HG03159 (cell line): ENCODE data around the gene ISG20L2.

Experiments used
- ATAC-seq: cut with Tn5 transposase; IDR thresholded peaks from one replicate; pipeline ENCODE4 v1.9.1; 2021; ENCODE audit warnings: mild to moderate bottlenecking, moderate library complexity; ENCODE audit not compliant: unreplicated experiment

The ISG20L2 gene

DNA sequence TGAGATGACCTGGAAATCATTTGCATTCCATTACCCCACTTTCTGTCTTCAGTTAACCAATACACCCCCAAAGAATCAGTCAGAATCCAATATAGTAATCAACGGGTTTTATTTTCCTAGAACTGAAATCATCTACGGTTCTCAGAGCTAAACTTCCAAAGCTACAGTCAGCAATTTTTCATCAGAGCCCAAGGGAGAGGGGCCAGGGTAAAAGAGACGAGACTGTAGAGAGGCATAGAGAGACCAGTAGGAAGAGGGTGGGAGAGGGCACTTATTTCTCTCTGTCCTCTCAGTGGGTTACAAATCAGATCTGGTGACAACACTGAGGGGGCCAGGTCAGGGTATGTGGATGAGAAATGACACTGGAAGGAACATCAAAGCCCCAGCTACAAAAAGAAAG is 13.5 kb upstream of the ISG20L2 start:
- ATAC-seq = no peak

DNA sequence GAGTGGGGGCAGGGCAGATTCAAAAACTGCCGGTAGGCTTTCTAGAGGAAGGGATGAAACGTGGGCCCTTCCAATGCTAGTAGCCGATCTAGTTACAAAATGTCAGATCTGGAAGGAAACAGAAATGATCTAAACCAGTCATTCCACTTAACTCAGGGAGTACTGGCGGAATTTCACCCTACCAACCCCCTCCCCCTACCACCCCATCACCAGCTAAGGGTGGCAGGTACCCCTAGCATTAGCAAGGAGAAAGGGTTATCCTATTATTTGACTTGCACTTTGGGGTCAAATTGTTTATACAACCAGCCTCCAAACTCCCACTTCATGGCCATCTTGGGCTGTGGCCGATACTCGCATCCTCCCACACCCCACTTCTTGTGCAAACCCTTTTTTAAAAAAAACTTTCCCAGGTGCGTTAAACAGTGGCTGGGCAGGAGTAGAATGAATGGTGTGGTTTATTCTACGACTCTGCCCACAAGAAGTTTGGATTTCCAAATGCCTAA is 13.0 kb upstream of the ISG20L2 start:
- no peak for ATAC-seq

DNA sequence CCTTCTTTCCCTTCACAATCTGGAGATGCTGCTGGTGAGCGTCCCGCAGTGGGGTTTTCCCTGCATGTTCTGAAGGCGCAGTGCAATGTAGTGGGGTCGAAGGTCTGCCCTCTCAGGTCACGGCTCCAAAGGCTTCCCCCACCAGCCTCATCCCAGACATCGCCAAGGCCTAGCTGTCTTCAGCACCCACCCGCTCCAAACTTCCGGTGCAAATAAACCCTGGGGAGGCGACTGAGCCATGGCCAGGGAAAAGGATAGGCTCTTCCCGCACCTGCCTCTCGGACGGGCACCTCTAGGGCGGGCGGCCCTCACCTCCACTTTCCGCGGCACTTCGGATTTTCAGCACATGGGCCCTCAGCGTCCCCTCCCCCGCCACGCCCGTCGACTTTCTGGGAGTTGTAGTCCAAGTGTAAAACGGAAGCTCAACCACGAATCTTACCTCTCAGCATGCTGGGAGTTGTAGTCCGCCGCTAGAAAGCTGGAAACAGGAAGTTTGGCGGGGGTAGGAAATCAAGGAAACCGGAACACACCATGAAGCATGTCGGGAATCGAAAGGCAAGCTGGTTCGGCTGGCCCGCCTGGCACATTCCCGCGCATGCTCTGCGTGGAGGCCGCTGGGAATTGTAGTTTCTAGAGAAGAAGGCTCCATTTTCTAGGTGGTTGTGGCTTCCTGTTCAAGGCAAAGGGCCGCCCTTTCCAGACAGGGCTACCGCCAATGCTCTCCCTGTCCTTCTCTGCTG is 12.3 kb upstream of the ISG20L2 start, which contains the start of gene MRPL24:
Gene MRPL24 (minus strand): TSS at position 348 of the 740 bp plus-strand sequence. CDS start 2,384 bp downstream, outside the sequence.
- ATAC-seq = peak; percentile 81

DNA sequence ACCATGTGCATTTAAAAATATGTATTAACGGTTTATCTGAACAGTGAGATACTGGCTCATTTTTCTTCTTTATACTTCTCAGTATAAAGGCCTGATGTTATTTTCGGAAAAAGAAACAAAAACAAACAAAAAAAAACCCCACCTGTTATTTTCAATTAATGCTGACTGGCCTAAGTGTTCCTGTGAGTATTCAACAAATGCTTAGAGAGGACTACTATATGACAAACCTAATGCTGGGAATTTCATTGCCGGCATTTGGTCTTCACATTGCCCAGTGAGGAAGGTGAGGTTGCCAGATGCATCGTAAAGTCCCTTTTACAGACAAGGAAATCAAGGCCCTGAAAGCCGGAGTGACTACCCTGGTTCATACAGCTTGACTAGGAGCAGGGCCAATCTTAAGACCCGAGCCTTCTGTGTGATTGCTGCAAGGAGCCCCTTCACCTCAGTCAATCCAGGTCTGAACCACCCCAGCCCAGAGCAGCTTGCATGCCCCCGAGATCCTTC is 11.7 kb upstream of the ISG20L2 start:
- ATAC-seq = peak; percentile 1

DNA sequence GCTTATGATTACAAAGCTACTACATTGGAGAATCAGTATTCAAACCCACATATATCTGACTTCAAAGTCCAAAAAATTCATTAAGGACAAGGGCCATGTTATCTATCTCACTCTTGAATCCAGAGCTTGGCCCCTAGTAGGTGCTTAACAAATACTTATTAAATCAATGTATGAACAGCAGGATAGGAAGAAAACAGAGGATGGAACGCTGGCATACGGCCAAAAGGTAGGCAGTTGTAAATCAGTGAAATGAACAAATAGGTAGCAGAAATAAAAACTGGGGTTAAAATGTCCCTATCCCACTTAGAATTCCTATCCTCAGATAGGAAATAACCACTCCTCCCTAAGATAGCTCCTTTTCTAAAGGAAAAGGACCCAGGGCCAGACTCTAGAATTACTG is 10.3 kb upstream of the ISG20L2 start:
- ATAC-seq = no peak

DNA sequence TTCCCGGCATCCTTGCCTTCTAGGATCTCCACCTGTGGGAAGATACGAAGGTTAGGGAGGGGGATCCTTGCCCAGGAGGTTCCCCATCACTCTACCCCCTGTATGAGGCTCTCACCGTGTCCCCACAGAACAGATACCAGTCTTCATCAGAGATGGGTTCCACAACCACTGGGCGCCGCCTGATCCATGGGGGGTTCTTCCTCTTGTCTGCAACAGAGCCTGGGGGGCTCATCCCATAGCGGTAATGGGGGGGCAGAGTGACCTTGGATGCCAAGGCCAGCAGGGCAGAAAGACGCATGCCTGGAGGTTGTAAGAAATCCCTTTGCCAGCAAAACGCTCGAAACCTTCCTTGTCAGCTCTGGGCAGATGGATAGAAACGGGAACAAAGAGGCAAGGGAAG is 9.8 kb upstream of the ISG20L2 start:
- ATAC-seq = no peak

DNA sequence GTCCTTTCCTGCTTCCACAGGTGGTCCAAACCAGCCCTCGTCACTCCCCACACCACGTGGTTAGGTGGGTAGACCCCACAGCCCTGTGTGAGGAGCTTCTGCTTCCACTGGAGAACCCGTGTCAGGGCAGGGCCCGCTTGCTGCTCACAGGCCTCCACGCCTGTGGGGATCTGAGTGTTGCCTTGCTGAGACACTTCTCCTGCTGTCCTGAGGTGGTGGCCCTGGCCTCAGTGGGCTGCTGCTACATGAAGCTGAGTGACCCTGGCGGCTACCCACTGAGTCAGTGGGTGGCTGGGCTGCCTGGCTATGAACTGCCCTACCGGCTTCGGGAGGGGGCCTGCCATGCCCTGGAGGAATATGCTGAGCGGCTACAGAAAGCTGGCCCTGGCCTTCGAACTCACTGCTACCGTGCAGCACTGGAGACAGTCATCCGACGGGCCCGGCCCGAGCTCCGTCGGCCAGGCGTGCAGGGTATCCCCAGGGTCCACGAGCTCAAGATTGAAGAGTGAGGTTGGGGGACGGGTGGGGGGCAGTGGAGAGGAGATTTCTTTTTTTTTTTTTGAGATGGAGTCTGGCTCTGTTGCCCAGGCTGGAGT is 5.5 kb upstream of the ISG20L2 start:
- no peak for ATAC-seq

DNA sequence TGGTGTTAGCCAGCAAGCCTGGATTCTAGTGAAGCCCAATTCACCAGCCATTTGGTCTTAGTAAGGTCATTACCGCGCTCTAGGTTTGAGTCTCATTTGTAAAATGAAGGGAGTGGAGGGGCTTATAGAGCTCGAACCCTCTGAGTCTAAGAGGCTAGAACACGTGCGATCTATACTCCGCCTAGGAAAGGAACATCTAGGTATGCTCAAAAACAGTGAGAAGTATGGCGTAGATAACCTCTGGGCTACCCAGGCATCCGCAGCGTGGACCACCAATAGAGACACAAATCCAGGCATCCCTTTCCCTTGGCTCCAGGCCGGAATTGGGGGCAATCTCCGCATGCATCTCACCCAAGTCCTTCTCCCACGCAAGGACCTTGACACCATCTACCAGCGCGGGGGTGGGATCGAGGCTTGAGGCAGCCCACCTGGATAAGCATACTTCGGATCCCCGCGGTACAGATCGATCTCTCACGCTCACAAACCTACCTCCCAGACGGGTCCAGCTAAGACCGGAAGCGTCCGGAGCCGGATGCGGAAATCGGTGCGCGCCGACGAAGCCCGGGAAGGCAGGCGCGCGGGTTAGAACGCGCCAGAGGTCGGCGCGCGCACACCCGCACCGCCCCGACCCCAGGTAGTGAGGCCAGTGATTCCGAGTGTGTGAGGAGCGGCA is 504 bp downstream of the ISG20L2 start, which contains the start of gene METTL25B:
Gene METTL25B (plus strand): TSS at position 544 of the 673 bp plus-strand sequence. CDS start 636 bp downstream, outside the sequence.
- ATAC-seq = peak; percentile 56

DNA sequence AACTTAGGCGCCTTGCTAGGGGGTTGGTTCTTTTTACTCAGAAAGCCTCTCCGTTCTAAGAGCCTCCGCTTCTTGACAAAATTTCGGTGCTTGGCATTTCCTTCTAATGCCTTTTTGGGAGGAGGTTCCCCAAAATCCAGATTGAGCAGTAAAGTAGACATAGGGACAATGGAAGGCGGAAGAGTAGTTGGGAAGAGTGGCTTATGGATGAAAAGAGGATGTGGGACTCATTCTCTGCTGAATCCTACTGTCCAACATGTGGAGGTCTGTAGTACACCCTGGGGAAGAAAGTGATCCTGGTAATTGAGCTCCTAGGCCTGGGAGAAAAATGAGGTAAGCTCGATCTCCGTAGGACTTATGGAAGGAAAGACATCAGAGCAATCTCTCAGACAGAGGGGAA is 1.1 kb downstream of the ISG20L2 start:
- no peak for ATAC-seq

DNA sequence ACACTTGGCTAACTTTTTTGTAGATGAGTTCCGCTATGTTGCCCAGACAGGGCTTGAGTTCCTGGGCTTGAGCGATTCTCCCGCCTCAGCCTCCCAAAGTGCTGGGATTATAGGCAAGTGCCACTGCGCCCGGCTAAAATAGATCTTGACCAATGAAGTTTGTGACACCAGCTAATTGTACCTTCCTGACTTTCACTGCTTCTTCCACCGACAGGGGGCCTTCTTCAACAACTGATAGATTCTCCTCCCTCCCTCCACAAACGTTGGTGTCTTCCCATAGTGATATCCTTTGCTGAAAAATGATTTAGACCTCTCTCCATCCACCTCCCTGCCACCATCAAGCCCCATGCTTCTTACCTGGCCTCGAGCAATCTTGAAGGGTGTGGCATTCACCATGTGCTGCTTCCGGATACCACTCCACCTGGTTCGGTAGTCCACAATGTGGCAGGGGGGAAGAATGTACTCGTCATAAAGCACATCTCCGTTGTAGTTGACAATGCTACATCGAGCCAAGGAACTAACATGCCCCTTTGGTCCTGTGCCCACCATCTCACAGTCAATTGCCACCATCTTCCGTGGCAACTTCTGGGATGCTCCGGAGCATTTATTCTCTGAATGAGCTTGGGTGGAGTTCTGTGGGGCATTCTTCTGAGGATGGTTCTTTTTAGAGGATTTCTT is 1.9 kb downstream of the ISG20L2 start:
- ATAC-seq = no peak

DNA sequence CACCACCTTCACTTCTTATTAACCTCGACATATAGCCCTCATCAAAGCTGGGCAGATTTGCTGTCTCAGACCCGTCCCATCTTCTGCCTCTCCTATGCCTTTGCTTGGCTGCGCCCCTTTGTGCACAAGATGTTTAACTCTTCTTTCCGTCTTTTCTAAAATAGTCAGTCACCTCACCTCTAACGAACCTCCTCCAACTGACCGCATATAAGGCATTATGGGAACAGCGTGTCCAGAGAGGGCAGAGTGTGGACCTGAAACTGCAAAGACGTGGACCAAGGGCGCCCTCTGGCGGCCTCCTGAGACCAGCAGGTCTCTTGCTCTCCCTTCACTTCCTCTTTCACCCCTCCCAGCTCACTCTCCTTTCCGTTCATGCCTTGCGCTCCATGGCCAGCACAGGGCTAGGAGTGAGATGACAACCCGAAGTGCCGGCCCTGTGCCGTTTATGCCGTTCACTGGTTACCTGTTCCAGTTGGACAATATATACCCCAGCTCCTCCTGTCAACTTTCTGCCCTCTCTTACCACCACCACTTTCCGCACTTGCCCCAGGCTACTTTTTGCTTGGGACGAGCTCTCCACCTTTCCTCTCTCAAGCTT is 2.8 kb downstream of the ISG20L2 start:
- no peak for ATAC-seq

DNA sequence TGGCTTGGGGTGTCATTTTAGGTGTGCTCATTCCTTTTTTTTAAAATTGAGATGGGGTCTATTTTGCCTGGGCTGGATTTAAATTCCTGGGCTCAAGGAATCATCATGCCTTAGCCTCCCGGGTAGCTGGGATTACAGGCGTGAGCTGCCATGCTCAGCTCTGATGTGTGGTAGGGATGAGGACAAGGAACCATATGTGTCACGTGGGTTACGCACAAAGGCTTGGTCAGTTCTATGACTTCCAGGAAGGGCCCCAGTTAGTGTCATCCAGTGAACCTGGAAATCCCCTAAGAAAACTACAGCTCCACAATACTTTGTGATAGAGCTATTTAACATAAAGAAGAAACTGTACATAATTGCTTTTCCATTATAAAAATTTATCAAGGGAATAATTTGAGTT is 7.0 kb downstream of the ISG20L2 start:
- ATAC-seq = no peak

DNA sequence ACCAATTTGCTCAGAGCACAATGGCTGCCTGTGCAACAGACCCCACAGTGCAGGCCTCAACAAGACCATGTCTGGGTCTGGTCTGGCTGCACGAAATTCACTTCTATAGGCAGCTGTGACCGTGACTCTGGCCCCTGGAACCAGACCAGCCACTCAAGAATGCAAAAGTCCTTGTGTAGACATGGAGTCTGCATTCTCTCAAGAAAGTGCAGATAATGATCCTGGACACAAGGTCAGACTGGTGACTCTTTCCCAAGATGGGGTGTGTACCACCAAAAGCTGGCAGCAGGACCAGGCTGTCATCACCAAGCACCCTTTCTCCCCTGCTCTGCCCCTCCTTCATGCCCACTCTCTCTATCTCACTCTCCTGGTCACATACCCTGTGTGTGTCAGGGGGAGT is 7.4 kb downstream of the ISG20L2 start:
- ATAC-seq = no peak

DNA sequence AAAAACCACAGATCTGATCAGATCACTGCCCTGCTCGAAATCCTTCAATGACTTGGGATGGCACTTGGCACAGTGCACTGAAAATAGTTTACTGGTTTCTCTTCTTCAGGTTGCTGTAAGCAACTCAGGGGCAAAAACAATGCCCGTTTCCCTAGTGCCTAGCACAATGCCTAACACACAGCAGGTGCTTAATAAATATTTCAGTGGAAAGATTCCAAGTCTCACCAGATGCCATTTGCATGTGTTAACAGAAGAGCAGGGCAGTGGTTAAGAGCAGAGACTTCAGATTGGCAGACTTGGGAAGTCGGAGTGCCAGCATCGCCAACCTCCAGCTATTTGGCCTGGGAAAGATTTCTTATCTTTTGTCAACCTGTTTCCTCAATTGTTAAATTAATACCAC is 11.2 kb downstream of the ISG20L2 start:
- ATAC-seq = no peak

DNA sequence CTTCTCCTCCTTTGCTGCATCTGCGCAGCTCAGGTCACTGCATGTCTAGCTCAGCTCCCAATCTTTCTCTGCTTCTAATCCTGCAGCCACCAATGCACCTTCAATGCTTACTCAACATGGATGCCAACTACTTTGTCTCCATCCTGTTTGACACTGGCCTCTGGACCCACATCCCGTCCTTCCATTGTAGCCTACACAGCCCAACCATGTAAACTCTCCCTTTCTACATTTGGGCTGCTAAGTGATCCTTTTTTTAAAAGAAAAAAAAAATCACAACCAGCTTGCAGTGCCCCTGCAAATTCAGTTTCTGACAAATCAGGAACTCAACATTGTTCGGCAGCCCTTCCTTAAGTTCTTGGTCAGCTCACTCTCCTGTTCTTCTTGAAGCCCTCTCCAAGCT is 13.7 kb downstream of the ISG20L2 start:
- ATAC-seq = no peak

DNA sequence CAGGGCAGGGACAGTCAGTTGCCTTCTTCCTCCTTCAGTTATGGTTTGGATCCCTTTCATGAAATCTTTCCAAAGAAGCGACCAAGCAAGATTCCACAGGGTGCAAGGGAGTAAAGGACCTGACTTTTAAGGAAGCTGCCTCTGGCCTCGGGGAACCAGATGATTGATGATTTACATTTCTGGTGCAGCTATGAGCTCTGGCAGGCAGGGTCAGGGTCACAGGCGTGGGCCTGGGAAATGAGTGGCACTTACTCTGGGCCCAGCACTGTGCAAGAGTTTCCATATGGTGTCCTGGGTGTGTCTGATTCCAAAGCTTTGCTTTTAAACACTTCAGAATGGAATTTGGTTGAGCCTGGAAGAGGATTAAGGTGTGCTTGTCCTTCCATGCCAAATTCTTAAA is 15.9 kb downstream of the ISG20L2 start:
- ATAC-seq = no peak

DNA sequence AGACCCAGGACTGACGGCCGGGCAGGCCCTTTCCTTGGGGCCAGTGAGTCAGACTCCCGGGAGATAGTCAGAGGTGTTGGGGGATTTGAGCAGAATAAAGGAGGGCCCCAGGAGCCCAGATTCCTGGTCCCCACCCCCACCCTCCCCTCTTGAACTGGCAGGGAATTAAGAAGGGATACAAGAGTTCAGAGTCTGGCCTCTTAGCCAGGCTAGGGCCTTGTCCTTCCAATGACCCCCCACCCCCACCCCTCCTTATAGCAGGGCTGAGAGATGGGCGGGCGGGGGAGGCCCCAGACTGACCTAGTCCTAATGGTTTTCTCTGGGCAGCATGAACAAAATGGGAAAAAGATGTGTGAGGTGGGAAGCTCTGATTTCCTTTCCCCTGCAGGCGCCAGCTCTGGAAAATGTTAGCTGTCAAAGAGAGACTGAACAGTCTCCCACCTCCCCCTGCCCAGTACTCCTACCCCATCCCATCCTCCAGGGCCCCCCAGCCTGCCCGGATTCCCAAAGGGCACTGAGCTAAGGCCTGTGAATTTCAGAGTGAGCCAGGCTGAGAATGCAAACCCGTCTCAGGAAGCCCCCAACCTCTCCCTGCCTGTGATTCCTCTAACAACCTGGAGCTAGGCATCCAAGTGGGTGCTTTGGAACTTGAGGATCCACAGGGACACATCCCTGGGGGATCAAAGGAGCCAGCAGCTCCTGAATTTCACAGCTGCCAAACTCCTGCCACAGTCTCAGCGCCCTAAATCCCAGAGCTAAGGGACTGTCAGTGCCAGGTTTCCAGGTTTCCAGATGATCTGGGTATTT is 17.4 kb downstream of the ISG20L2 start:
- no peak for ATAC-seq

DNA sequence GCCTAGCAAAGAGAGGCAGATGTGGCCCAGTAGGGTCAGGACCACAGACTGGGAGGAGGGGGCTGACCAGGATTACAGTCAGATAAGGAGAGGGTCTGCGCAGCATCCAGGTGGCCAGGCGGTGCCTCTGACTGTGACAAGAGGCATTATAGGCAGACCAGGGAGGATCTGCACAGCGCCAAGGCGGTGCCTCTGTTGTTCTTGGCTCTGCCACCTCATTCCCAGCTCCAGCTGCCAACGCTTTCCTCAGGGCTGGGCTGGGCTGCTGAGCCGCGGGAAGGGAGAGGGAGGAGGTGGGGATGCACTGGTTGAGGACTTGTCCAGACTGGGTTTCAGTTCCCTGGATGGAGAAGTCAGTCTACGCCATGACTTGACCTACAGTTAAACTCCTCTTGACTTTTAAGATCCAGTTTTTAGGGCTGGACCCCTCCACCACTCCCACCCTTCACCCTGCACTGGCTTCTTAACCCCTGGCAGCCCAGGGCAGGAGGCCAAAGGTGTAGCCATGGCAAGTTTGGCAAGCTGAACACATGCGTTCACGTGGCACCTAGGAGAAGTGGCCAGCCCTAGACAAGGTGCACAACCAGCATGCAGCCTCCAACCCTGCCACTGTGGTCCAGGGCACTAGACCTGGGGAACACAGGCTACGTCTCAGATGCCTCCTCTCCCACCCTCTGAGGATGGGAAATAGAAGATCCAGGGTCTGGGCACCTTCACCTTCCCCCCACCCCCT is 18.6 kb downstream of the ISG20L2 start:
- ATAC-seq = no peak

DNA sequence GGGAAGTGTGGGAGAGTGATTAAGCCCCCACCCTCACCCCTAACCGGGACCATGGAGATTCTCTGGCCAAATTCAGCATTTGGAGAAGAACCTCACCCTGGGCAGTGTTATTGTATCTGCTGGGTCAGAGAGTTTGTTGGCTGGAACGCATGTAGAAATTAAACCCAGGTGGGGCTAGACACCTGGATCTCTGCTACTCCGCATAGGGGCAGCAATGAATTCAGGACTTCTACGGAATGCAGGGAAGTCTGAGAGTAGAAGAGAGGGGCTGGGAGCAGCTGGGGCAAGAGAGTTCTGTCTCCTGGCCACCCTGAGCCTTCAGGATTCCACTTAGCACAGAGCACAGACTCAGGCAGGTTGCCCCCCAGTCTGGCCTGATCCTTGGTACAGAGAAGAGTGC is 19.5 kb downstream of the ISG20L2 start:
- no peak for ATAC-seq
